ENCODE measurements around the gene SRSF11.

GRCh38 chr1:70248729-70249128 is 27.5 kb downstream of the SRSF11 start:
- no peak for TF ChIP-seq TAF1 (IDR thresholded peaks at IDR 0.05; ENCODE audit: low read depth, low read length)
- no peak for TF ChIP-seq POLR2A (IDR thresholded peaks at IDR 0.05; ENCODE audit: low read depth, low read length)
- no peak for TF ChIP-seq POLR2AphosphoS5 (IDR thresholded peaks at IDR 0.05; ENCODE audit: low read depth, low read length)
